GM19463 (cell line): ENCODE data around the gene PCDH15.

Experiments used
- ATAC-seq: cut with Tn5 transposase; IDR thresholded peaks from one replicate; pipeline ENCODE4 v1.9.1; 2021; ENCODE audit warnings: mild to moderate bottlenecking, moderate library complexity; ENCODE audit not compliant: unreplicated experiment

The PCDH15 gene

GRCh38 chr10:53893061-53893460 lies 908.0 kb downstream of the PCDH15 start:
- no peak for ATAC-seq

- no peak for ATAC-seq
These were observed 914.4 kb downstream of the PCDH15 start for GRCh38 chr10:53886325-53887300.

GRCh38 chr10:53864846-53865245 lies 936.2 kb downstream of the PCDH15 start:
- no peak for ATAC-seq

- no peak for ATAC-seq
These were observed 948.4 kb downstream of the PCDH15 start for GRCh38 chr10:53852450-53853175.

GRCh38 chr10:53846809-53847208 lies 954.2 kb downstream of the PCDH15 start:
- ATAC-seq, result no peak

GRCh38 chr10:53843736-53844362 lies 957.2 kb downstream of the PCDH15 start:
- ATAC-seq, result no peak

- no peak for ATAC-seq
These were observed 959.4 kb downstream of the PCDH15 start for GRCh38 chr10:53841483-53842145.

GRCh38 chr10:53840653-53841052 lies 960.4 kb downstream of the PCDH15 start:
- ATAC-seq, result no peak

- no peak for ATAC-seq
These were observed 961.5 kb downstream of the PCDH15 start for GRCh38 chr10:53839440-53840039.

GRCh38 chr10:53836638-53837037 lies 964.4 kb downstream of the PCDH15 start:
- no peak for ATAC-seq

- ATAC-seq, result no peak
These were observed 967.1 kb downstream of the PCDH15 start for GRCh38 chr10:53833908-53834307.

GRCh38 chr10:53827261-53827660 lies 973.8 kb downstream of the PCDH15 start:
- no peak for ATAC-seq

GRCh38 chr10:53808677-53809372 lies 992.2 kb downstream of the PCDH15 start:
- ATAC-seq, result no peak

- ATAC-seq, result no peak
These were observed 1014.7 kb downstream of the PCDH15 start for GRCh38 chr10:53786236-53786900.

GRCh38 chr10:53771701-53772100 lies 1029.3 kb downstream of the PCDH15 start:
- ATAC-seq, result no peak

- ATAC-seq, result no peak
These were observed 1030.1 kb downstream of the PCDH15 start for GRCh38 chr10:53770903-53771302.

GRCh38 chr10:53765311-53765710 lies 1035.7 kb downstream of the PCDH15 start:
- ATAC-seq, result no peak

GRCh38 chr10:53754596-53755250 lies 1046.3 kb downstream of the PCDH15 start:
- ATAC-seq, result no peak
